GM21528 (cell line): ENCODE data around the gene LDLRAD4.

Experiments used
- ATAC-seq: cut with Tn5 transposase; IDR thresholded peaks from one replicate; pipeline ENCODE4 v1.9.1; 2021; ENCODE audit warnings: mild to moderate bottlenecking, moderate library complexity; ENCODE audit not compliant: unreplicated experiment, low FRiP score

Gene LDLRAD4

GRCh38 chr18:13416208-13416607 is 197.6 kb downstream of the LDLRAD4 start:
- ATAC-seq = no peak

- ATAC-seq = no peak
Observed at GRCh38 chr18:13416848-13417247, 198.3 kb downstream of the LDLRAD4 start.

DNA sequence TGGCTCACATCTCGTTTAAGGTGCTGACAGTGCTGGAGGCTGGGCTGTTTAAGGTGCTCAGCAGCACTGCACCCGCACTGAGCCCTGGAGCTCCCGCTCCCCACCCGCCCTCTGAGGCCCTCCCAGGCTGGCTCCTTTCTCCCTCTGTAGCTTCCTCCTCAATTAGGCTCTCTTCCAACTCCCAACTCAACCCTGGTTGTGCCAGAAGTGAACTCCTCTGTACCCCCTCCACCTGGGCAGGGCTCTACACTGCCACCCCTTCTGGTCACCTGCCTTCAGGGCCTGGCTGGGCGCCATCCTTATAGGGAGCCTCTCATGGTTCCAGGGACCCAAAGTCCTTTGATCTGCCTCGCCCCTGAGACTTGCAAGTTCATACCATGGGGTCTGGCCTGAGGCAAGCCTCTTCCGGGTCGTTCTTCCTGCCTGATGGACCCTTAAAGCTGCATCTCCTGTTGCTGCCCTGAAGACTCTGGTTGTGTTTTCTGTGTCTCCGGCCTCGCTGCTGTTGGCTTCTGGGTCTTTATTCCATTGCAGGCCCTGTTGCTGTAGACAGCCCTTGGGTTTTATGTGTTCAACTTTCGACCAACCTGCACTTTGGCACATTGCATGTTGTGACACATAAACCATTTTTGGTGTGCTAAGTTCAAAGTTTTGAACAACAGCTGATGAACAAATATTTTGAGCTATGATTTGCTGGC is 199.6 kb downstream of the LDLRAD4 start:
- ATAC-seq = no peak

GRCh38 chr18:13420969-13421686 is 202.6 kb downstream of the LDLRAD4 start:
- ATAC-seq = no peak

DNA sequence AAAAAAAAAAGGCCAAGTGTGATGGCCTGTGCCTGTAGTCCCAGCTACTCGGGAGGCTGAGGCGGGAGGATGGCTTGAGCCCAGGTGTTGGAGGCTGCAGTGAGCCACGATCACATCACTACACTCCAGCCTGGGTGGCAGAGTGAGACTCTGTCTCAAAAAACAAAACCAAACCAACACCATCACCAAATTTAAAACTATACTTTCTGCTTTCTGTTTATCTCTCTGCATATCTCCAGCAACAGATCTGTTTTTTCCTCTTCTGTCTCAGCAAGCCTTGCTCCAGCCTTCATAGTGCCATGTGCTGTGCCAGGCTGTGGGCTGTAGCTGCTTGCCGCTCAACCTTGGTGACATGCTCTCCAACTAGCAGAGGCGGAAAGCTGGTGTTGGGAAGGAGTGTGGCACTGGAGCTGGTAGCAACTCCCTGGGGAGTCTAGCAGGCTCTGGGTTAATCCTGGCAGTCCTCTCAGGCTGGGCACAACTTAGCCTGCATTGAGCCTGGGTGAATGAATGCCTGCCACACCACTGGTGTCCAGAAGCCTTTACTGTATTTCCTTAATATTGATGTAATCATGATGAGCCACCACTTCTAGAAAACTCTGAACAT is 204.1 kb downstream of the LDLRAD4 start:
- no peak for ATAC-seq

- no peak for ATAC-seq
Observed at GRCh38 chr18:13423352-13423751, 204.8 kb downstream of the LDLRAD4 start.

DNA sequence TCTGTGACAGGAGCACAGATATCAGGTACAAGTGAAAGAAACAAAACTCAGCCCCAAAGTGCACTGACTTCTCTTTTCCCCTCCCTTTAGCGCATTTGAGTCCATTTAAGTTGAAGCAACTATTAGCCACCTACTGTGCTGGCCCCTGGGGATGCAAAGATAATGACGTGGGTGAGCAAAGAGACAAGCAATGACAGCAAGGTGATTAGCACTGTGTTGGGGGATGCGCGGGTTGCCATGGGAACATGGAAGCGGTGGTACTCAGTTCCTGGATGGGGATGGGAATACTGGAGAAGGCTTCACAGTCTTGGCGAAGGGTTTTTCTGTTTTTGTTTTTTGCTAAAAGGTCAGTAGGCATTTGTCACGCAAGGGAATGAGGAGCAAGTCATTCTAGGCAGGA is 205.8 kb downstream of the LDLRAD4 start:
- no peak for ATAC-seq

DNA sequence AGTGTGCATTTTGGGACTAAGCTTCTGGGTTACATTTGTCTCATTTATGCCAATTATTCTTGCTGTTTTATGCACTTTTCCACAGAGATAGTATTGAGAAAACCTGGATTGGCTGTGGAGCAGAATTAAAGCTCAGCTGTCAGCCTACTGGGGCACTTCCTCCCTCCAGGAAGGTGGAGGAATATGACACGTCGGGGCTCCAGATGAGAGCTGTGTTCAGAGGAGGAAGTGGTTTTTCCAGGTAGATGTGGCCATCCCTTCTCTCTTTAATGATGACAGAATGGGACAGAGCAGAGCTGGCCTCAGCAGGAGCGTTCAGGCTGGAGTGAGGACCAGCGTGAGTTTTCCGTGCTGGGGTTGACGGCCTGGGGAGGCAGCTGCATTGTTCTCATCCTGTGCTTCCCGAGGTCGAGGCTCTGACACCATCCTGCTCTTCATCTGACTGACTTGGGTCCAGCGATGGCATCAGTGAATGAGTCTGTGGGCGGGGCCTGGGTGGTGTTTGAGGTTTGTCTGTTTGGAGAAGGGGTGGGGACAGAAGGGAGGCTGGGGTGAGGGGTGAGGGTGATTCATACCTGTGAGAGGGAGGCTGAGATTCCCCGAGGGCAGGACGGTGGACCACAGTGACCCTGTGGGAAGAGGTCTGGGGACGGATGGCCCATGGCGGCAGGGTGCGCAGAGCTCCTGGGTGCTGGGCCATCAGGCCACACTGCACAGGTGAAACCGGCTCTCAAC is 207.0 kb downstream of the LDLRAD4 start:
- ATAC-seq = no peak

DNA sequence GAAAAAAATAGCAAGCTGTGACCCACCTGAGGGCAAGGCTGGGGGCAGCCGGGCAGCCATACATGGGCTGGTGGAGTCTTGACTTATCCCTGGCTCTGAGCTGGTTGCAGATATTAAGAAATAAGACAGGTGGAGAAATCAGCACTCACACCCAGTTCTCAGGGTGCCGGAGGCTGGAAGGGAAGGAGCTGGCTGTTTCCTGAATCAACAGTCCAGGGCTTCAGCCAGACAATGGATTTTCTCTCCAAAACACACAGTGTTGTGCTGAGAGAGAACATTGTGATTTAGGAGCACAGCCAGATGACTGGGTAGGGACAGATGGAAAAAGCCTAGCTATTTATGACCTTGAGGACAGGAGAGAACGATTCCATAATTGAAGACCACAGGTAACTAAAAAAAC is 208.8 kb downstream of the LDLRAD4 start:
- ATAC-seq = no peak

GRCh38 chr18:13428319-13428718 is 209.8 kb downstream of the LDLRAD4 start:
- no peak for ATAC-seq

DNA sequence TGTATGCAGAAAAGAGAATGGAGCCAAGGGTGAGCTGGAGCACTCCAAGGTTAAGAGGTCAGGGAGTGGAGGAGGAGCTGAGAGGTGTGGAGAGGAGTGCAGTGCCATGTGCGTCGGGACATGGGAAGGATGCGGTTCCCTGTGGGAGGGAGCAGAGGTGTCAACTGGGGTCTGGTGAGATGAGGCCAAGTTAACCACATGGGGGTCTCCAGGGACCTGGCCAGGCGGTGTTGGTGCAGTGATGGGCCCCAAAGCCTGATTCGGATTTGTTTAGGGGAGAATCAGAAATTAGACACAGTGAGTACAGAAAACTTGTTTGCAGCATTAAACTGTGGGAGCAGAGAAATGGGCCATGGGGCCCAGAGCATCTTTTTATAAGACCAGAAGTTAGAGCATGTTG is 210.5 kb downstream of the LDLRAD4 start:
- no peak for ATAC-seq

- ATAC-seq = no peak
Observed at GRCh38 chr18:13429884-13430510, 211.4 kb downstream of the LDLRAD4 start.

DNA sequence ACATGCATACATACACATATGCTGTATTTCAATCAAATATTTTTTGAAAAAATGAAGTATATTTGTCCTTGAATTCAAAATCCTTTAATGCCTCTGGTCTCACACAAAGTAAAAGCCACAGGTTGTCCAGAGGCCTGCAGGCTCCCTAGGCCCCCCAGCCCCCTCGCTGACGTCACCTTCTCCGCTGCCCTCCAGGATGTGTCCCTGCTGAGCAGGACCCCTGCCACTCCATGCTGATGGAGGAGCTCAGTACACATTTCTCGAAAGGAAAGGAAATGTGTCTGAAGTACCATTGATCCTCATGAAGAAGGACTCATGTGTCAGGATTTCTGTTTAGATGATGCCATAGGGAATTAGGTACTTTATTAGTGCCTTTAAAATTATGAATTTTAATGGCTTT is 212.1 kb downstream of the LDLRAD4 start:
- no peak for ATAC-seq

DNA sequence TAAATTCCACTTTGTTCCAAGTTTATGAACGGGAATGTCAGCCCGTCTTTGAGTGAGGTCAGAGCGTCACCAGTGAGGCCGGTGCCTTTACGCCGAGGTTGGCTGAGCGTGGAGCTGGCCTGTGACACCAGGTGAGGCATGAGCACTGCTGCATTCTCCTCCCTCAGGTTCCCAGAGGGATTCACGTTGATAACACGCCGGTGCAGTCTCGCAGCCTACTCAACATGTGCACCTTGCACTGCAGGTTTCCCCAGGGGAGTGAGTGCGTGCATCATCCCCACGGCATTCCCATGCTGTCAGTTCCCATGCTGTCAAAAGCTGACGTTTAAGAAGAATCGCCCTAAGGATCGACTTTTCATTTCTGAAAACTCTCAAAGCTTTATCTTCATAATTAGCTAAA is 213.3 kb downstream of the LDLRAD4 start:
- no peak for ATAC-seq

DNA sequence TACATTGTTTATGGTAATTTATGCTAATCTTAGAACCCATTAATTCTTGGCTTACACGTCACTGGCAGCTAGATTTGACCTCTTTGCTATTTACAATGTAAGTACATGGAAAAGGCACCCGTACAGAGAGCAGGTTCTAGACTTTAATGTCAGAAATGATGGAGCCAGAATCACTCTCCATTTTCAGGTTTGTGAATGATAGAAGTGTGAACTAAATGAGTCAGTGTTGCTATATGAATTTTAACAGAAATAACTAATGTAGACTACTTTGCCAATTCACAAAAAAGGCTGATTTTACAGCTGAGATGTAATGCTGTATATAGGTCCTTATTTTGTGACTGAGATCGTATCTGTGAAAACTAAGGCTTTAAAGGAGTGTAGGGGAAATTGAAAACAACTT is 214.6 kb downstream of the LDLRAD4 start:
- no peak for ATAC-seq

- no peak for ATAC-seq
Observed at GRCh38 chr18:13433685-13434084, 215.1 kb downstream of the LDLRAD4 start.

GRCh38 chr18:13434854-13435253 is 216.3 kb downstream of the LDLRAD4 start:
- ATAC-seq = no peak

- ATAC-seq = no peak
Observed at GRCh38 chr18:13435586-13436333, 217.2 kb downstream of the LDLRAD4 start.

- no peak for ATAC-seq
Observed at GRCh38 chr18:13436576-13436975, 218.0 kb downstream of the LDLRAD4 start.

- no peak for ATAC-seq
Observed at GRCh38 chr18:13437034-13437433, 218.5 kb downstream of the LDLRAD4 start.
